ENCODE results near the gene C5orf15.
A peak's percentile ranks its signal among the peaks of the same experiment; 100 is the strongest.

C5orf15 gene

DNA sequence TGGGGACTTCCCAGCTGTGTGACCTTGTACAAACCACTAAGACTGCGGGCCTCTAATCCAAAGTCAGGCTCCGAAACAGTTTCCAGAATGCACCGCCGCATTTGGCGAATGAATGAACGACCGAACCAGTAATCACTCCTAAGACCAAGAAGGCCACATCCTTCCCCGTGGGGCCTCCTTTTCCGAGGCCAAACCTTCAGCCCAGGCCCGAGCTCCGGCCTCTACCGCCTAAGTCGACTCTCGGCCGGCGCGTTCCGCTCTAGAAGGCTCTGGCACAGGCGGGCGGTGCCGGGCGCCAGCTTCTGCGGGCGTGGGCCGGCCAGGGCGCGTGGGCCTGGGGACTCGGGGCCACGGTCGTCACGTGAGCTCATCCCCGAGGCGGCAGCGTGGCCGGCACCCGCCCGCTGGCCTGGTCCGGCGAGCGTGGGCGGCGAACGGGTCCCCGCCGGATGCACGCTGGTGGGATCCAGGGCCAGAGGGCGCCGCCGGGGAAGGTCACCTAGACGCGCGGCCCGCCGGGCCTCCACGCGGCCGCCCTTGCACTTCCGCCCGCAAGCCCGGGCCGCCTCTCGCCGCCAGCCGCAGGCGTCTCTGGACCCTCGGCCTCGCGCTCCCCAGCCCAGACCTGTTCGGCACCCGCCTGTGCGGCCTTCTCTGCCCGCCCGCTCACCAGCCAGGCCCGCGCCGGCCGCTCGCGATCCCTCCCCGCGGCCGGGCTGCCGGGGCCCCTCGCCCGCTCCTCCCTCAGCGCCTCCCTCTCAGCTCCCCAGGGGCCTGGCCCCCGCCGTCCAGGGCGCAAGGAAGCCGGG is 35.6 kb upstream of the C5orf15 start:
- Histone ChIP-seq H3K4me3 (peak overlapping the region; percentile 86), H3K27ac (peak overlapping the region; percentile 98 to 100)
- peak; percentile 86 for DNase-seq (ENCODE audit: low spot score)
- TF ChIP-seq, protein P1, sequence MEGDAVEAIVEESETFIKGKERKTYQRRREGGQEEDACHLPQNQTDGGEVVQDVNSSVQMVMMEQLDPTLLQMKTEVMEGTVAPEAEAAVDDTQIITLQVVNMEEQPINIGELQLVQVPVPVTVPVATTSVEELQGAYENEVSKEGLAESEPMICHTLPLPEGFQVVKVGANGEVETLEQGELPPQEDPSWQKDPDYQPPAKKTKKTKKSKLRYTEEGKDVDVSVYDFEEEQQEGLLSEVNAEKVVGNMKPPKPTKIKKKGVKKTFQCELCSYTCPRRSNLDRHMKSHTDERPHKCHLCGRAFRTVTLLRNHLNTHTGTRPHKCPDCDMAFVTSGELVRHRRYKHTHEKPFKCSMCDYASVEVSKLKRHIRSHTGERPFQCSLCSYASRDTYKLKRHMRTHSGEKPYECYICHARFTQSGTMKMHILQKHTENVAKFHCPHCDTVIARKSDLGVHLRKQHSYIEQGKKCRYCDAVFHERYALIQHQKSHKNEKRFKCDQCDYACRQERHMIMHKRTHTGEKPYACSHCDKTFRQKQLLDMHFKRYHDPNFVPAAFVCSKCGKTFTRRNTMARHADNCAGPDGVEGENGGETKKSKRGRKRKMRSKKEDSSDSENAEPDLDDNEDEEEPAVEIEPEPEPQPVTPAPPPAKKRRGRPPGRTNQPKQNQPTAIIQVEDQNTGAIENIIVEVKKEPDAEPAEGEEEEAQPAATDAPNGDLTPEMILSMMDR (IDR thresholded peaks at IDR 0.05) = no peak

DNA sequence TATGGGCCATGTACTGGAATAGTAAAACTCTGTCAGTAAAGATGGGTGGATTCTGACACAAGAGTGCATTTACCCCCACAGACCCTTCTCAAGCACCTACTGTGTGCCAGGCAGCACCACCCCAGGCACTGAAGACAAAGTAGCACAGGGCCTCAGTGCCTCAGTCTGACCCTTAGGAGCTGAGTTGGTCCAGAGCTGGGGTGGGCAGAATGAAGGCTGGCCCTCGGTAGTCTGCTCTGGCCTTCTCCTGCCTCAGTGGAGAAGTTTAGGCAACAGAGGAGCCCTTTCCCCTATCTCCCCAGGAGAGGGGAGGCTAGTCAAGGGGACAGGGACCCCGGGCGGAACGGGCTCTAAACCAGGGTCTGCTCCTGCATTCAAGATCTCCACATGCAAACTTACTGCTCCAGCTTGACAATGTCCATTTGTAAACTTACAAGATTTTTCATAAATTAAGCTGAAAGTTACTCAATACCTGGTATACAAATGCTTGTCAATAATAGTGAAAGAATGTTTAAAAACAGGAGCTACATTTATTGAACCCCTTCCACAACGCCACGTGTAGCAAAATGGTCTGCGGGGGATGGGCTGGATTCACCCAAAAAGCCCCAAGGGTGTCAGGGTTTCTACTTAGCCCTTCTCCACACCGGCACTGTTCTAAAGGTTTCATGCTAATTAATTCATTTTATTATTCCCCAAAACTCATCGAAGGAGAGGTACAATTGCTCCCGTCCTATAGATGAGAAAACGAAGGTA is 34.8 kb upstream of the C5orf15 start:
- no peak for DNase-seq (ENCODE audit: low spot score)
- TF ChIP-seq, protein P1 (IDR thresholded peaks at IDR 0.05) = no peak
- Histone ChIP-seq H3K4me3 (peak overlapping the region; percentile 86), H3K27ac (peak overlapping the region; percentile 98 to 100)

DNA sequence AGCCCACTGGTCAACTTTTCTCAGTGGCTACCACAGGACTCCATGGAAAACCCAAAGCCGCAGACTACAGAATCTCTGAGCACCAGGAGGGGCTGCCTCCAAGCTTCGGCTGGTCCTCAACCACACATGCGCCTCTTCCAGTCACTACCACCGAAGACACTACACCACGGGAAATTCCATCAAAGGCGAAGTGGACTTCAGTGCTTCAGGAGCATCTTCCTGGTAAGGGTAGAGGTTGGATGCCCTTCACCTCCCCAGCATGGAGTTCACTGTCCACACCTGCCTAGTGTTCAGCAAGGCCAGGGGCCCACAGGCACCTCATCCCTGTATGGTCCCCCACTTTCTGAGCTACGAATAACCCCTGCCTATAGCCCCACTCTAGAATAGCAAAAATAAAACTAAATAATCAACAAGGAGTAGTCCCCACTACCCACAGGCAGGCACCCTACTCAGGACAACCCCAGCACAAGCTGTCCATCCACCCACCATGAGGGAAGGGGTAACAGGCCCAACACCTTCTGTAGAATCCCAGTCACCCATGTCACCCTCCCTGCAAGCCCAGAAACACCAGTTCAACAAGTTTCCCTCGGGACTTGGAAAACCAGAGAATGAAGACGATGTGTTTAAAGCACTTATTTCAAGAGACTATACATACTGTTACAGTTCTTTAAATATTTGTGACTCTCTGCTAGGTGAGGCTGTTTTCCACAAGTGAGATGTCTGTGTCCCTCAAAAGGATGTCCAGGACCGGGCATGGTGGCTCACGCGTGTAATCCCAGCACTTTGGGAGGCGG is 33.7 kb upstream of the C5orf15 start:
- H3K27ac ChIP-seq = peak overlapping the region in 1 of 2 donors; percentile 100
- H3K4me3 ChIP-seq = peak overlapping the region; percentile 86
- TF ChIP-seq, protein P1 (IDR thresholded peaks at IDR 0.05) = no peak
- DNase-seq (ENCODE audit: low spot score) = no peak

DNA sequence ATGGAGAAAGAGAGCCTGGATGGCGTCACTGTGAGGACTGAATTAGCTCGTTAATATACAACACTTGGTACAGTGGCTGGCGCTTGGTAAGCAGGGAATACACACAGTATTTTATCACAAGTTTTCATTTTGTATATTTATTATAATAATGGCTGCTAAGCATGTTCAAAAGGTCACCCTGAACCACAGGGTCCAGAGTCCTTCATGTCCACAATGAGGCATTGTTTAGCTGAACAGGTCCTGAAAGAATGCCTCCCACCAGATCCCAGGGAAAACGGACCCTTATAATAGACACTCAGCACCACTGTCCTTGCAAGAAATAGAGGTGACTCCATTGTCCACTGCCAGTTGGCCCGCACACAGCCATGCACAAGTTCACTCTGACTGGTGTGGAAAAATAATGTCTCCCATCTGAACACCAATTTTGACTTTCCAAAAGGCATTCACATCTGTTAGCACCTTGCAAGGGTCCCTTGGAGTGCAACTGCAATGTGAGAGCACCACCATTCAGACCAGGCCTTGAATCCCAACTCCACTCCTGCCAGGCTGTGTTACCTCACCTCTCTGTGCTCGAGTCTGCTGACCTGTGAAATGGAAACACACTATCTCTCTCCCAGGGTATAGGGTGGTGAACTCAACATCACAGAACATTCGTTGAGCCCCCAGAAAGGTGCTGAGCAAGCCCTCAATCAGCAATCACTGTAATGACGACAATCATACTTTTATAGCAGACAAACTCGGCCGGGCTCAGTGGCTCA is 32.5 kb upstream of the C5orf15 start:
- Histone ChIP-seq H3K4me3 (no peak overlapping the region), H3K27ac (no peak overlapping the region)
- TF ChIP-seq, protein P1 (IDR thresholded peaks at IDR 0.05) = no peak
- no peak for DNase-seq (ENCODE audit: low spot score)

DNA sequence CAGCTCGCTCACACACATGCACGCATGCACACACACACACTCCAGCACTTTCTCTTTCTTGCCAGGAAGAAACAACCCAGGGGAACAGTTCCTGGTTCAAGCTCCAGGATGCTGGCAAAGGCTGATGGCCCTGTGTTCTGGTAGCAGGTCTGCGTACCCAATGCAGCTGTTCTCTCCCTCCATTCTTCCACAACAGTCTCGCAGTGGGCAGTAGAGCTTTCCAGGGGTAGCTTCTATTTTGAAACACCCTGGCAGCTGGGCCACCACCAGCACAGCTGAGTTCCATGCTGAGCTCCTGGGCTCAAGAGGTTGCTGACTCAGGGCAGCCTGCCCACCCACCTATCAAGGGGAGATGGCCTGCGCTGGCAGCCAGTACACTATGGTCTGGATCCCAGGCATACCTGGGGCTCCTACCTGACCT is 31.7 kb upstream of the C5orf15 start:
- no peak for DNase-seq (ENCODE audit: low spot score)
- Histone ChIP-seq H3K4me3 (no peak overlapping the region), H3K27ac (no peak overlapping the region)
- TF ChIP-seq, protein P1 (IDR thresholded peaks at IDR 0.05) = no peak

DNA sequence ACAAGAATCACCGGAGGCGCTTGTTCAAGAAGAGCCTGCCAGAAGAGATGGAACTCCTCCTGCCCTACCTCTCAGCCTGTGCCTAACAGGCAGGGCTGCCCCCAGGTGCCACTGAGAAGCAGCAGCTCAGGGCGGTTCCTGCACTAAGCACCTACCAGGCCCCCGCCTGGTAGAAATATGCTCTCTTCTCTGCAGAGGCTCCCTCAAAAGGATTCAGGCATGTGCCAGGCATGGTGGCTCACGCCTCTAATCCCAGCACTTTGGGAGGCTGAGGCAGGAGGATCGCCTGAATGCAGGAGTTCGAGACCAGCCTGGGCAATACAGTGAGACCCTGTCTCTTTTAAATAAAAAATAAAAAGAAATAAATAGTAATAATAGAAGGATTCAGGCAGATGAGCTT is 30.4 kb upstream of the C5orf15 start:
- TF ChIP-seq, protein P1 (IDR thresholded peaks at IDR 0.05) = no peak
- no peak overlapping the region for H3K27ac ChIP-seq
- no peak for DNase-seq (ENCODE audit: low spot score)
- H3K4me3 ChIP-seq = no peak overlapping the region

All from coronary artery (tissue), 2 donors.